AG04450 (cell line): ENCODE data around the gene TMEM86B. TPM values are rescaled to one million over a fixed set of nuclear protein-coding genes. Genes with fewer than 3 reads are reported as not detected.

ENCODE experiments used
- CTCF ChIA-PET: fragments of 300-600, 350-600 bp; formaldehyde crosslinking; extraction: SDS; loops from one replicate; lab custom pipeline; 2022; ENCODE audit warnings: antibody characterized with exemption, inconsistent platforms; lab: Charles Lee
- POLR2A ChIA-PET: fragments of 350-600 bp; formaldehyde crosslinking; extraction: SDS; loops from one replicate; lab custom pipeline; 2021; ENCODE audit warnings: antibody characterized with exemption, inconsistent platforms; lab: Yijun Ruan, JAX
- DNase-seq: peaks from one replicate; pipeline ENCODE4 v3.0.0-alpha.2; 2011; ENCODE audit warnings: low read depth, low spot score
- H3K27ac ChIP-seq: one replicate; pipeline ENCODE4 v1.5.1; 2012; ENCODE audit warnings: low read depth, low read length, control low read depth
- H3K27me3 ChIP-seq: one replicate; pipeline ENCODE4 v1.6.0; 2012; ENCODE audit warnings: low read length; ENCODE audit not compliant: control insufficient read depth, insufficient read depth
- H3K4me3 ChIP-seq: 2 replicates; pipeline ENCODE4 v1.5.1; 2011; ENCODE audit warnings: mild to moderate bottlenecking, low read depth, low read length, control low read depth
- H3K9me3 ChIP-seq: 2 replicates; pipeline ENCODE4 v1.5.1; 2012; ENCODE audit warnings: low read length; ENCODE audit not compliant: control insufficient read depth, insufficient read depth
- polyA plus RNA-seq: library from polyadenylated mRNA; depleted of rRNA; stranded (reverse); fragments of >200 nt; gene quantifications from 2 replicates; pipeline ENCODE4 v1.2.3, GENCODE V29; 2011
- TF ChIP-seq, protein P1 (sequence below): IDR thresholded peaks from 2 replicates; pipeline ENCODE4 v1.5.1; 2011; ENCODE audit warnings: low read depth, low read length, control low read depth, inconsistent platforms

Gene TMEM86B
- polyA plus RNA-seq, 1 experiment = 0.87 TPM

DNA sequence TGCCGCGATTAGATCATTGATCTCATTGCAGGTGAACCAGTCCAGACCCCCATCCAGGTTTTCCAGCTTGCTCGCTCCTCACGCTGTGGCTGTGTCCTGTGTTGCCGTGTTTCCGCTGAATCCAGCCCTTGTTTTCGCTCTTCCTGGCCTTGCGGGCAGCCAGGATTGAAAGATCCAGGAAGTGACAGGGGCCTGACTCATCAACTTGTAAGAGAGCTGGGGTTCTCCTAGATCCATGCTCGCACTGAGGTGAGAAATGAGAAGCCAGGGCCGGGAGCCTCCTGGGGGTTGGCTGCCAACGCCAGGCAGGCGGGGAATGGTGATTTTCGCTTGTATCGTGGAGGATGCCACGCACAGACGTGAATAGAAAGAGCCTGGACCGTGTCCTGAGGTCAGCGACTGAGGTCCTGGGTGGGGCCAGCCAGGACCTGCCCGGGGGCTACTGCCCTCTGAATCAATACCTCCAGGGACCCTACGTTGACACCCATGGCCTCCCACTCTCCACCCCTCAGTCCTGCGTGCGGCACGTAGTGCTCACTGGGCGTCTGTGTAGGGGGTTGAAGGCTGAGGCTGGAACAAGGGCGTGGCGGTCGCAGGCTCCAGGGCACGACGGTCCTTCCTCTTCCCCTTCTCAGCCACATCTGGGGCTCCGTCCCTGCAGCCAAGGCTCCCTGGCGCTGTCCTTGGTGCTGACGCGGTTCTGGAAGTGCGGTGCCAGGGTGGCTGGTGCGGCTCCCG lies 11.9 kb downstream of the TMEM86B start:
- peak overlapping the region; percentile 89 for H3K27ac ChIP-seq
- CTCF ChIA-PET = no interaction called here
- POLR2A ChIA-PET = interaction anchor here (1.0 to 1.3 kb wide), 3 partner anchors 27 to 191 kb away, joined by 3 to 26 read pairs (median 6); partner anchors contain the start of genes PPP6R1 and UBE2S
- TF ChIP-seq, protein P1, sequence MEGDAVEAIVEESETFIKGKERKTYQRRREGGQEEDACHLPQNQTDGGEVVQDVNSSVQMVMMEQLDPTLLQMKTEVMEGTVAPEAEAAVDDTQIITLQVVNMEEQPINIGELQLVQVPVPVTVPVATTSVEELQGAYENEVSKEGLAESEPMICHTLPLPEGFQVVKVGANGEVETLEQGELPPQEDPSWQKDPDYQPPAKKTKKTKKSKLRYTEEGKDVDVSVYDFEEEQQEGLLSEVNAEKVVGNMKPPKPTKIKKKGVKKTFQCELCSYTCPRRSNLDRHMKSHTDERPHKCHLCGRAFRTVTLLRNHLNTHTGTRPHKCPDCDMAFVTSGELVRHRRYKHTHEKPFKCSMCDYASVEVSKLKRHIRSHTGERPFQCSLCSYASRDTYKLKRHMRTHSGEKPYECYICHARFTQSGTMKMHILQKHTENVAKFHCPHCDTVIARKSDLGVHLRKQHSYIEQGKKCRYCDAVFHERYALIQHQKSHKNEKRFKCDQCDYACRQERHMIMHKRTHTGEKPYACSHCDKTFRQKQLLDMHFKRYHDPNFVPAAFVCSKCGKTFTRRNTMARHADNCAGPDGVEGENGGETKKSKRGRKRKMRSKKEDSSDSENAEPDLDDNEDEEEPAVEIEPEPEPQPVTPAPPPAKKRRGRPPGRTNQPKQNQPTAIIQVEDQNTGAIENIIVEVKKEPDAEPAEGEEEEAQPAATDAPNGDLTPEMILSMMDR = peak; percentile 24
- peaks cover 22% of the 10 kb centered on the region for H3K9me3 ChIP-seq
- peak; percentile 97 for DNase-seq
- H3K4me3 ChIP-seq = peak overlapping the region; percentile 62
- H3K27me3 ChIP-seq = no peaks in the 10 kb centered on the region

GRCh38 chr19:55213547-55213946 lies 15.0 kb downstream of the TMEM86B start:
- peaks cover 15% of the 10 kb centered on the region for H3K9me3 ChIP-seq
- POLR2A ChIA-PET = no interaction called here
- no peaks in the 10 kb centered on the region for H3K27me3 ChIP-seq
- H3K4me3 ChIP-seq = no peak overlapping the region
- no peak for DNase-seq
- no peak overlapping the region for H3K27ac ChIP-seq
- TF ChIP-seq, protein P1 = no peak
- CTCF ChIA-PET = no interaction called here

GRCh38 chr19:55212447-55212846 lies 16.1 kb downstream of the TMEM86B start:
- TF ChIP-seq, protein P1 = no peak
- ChIA-PET POLR2A (no interaction called here), CTCF (no interaction called here)
- Histone ChIP-seq H3K4me3 (no peak overlapping the region), H3K9me3 (peaks cover 15% of the 10 kb centered on the region), H3K27ac (no peak overlapping the region), H3K27me3 (no peaks in the 10 kb centered on the region)
- DNase-seq = no peak

DNA sequence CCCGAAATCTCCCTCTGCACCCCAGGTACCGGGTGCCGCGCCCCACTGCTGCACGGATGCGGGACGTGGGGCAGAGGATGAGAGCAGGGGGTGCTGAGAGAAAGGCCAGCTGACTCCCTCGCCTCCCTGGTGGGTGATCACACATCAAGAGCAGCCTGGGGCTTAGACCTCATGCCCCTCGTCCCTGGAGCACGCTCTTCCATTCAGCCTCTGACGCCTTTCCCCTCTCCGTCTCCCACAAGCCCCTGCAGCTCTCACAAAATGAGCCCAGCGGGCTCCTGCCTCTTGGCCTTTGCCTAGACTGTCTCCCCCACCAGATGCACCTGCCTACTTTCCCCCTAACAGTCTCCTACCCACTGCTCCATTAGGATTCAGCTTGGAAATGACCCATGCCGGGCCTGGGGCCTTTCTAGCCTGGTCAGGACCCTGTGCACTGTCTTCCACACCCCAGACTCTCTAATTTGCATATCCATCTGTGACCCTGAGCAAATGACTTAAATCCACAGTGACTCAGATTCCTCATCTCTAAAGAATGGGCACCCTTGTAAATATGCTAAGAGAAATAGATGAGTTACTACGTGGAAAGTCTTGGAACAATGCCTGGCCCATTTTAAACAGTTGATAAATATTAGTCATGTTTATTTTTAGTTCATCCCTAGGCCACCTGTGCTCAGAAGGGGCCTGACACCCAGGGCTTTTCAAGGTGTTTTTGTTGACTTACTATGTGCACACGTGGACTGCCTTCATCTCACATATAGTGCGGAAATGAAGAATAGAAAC lies 18.7 kb downstream of the TMEM86B start:
- DNase-seq = peak; percentile 88
- TF ChIP-seq, protein P1 = no peak
- ChIA-PET POLR2A (interaction anchor here (1.2 kb wide), 1 partner anchor 21 kb away, joined by 3 read pairs; no protein-coding TSS in a partner anchor), CTCF (no interaction called here)
- Histone ChIP-seq H3K9me3 (peaks cover 15% of the 10 kb centered on the region), H3K4me3 (no peak overlapping the region), H3K27ac (peak overlapping the region; percentile 86), H3K27me3 (no peaks in the 10 kb centered on the region)
